ENCODE measurements around the gene KCNQ2.

GRCh38 chr20:63463400-63464288, 8.8 kb downstream of the KCNQ2 start:
- no peak for TF ChIP-seq POLR2A (IDR thresholded peaks at IDR 0.05; ENCODE audit: low read depth, low read length)
- no peak for TF ChIP-seq POLR2AphosphoS5 (IDR thresholded peaks at IDR 0.05; ENCODE audit: low read depth, low read length)
- no peak for TF ChIP-seq TAF1 (IDR thresholded peaks at IDR 0.05; ENCODE audit: borderline replicate concordance, low read depth, low read length)
